GM13977 (cell line): Measurements from ENCODE around the gene VCPKMT.
A peak's percentile ranks its signal among the peaks of the same experiment; 100 is the strongest.

ENCODE experiments used
- DNase-seq: peaks from one replicate; pipeline ENCODE4 v3.0.0; 2012; ENCODE audit warnings: low spot score
- in situ Hi-C: fragments of 300-500 bp; cut with MboI; formaldehyde crosslinking; loops from one replicate; pipeline ENCODE4 v1.12.0; 2022; ENCODE audit warnings: low sequenced_read_pairs, low pct_unique_long_range_greater_than_20kb, mixed read lengths, inconsistent platforms; ENCODE audit not compliant: unreplicated experiment
- TF ChIP-seq, protein P1 (sequence below): IDR thresholded peaks from 2 replicates; pipeline ENCODE4 v1.5.1; 2012; ENCODE audit warnings: mild to moderate bottlenecking, control low read depth; ENCODE audit not compliant: insufficient read depth; ENCODE audit errors: extremely low read depth, missing control alignments

The VCPKMT gene

DNA sequence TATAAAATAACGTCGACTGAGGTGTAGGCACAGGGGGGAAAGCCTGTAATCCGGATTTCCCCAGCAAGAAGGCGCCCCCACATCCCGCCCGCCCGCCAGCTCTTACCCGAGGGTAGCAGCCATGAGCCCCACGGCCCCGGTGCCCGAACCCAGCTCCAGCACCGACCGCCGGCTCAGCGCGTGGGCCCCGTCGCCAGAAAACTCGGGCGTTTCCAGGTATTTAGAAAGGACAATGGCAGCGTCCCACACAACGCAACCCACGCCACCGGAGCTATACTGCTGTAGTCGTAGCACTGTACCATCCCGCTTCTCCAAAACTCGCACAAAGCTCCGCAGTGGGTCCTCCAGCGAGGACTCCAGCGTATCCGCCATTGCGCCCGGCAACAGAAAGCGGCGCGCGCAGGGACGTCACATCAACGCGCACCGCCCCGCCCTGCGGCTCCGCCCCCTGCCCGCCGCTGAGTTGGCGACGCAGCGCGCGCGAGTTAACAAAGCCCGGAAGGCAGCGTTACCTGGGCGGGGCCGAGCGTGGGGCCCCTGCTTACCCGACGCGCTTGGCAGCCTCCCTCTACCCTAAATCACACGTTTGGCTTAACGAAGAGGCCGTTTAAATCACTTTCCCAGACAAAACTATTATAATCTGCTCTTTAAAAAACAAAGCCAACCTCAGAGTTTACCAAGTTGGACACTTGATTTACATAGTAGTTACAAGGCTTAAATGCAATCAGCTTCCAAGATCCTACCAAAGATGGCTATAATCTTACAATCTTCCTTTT is at the start of gene VCPKMT:
TSS of gene VCPKMT (minus strand) at position 392 of the 776 bp plus-strand sequence. CDS start at position 372, 20 bp downstream.
- peak; percentile 92 for DNase-seq
- in situ Hi-C loops: loop anchor here (10.0 to 25.0 kb wide), 2 partner anchors 408 to 479 kb away; partner anchors contain the start of gene DNAAF2
- TF ChIP-seq, protein P1, sequence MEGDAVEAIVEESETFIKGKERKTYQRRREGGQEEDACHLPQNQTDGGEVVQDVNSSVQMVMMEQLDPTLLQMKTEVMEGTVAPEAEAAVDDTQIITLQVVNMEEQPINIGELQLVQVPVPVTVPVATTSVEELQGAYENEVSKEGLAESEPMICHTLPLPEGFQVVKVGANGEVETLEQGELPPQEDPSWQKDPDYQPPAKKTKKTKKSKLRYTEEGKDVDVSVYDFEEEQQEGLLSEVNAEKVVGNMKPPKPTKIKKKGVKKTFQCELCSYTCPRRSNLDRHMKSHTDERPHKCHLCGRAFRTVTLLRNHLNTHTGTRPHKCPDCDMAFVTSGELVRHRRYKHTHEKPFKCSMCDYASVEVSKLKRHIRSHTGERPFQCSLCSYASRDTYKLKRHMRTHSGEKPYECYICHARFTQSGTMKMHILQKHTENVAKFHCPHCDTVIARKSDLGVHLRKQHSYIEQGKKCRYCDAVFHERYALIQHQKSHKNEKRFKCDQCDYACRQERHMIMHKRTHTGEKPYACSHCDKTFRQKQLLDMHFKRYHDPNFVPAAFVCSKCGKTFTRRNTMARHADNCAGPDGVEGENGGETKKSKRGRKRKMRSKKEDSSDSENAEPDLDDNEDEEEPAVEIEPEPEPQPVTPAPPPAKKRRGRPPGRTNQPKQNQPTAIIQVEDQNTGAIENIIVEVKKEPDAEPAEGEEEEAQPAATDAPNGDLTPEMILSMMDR: no peak

DNA sequence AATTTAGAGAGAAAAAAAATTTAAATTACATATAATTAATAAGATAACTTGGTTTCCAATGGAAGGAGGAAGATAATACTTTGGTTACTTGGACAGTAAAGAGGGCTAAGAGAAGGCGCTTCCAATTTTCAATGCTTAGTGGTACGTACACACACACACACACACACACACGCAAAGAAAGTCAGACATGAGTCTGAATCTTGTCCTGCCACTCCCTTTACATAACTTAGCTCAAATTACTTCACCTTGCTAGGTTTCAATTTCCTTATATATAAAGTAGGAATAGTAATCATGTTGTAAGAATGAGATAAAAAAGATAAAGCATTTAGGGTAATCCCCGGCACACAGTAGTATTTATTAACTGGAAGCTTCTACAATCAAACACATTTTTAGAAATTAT is 39.7 kb upstream of the VCPKMT start:
- no peak for DNase-seq
- in situ Hi-C loops: no loop called here
- TF ChIP-seq, protein P1: no peak

DNA sequence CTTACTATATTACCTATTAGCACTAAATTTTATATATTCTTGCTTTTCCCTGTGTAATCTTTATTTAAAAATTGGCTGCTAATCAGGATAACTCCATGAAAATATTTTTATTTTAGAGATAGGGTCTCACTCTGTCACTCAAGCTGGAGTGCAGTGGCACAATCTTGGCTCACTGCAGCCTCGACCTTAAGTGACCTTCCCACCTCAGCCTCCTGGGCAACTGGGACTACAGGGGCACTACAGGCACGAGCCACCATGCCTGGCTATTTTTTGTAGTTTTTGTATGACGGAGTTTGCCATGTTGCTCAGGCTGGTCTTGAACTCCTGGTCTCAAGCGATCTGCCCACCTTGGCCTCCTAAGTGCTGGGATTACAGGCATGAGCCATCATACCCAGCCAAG is 32.4 kb upstream of the VCPKMT start:
- TF ChIP-seq, protein P1: no peak
- in situ Hi-C loops: no loop called here
- DNase-seq: no peak

DNA sequence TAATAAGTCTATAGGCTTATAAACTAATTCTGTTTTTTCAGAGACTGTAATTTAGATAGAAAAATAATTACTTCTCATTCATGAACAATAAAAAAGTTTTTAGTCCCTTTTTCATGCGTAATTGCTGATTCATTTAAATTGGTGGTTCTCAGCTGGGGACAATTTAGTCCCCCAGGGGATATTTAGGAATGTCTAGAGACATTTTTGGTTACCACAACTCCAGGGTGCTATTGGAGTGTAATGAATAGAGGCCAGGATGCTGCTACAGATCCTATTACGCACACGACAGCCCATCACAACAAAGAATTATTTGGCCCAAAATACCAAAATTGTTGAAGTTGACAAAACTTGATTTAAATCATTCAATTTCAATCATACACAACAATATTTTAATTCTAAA is 22.8 kb upstream of the VCPKMT start:
- TF ChIP-seq, protein P1: no peak
- no peak for DNase-seq
- in situ Hi-C loops: no loop called here

DNA sequence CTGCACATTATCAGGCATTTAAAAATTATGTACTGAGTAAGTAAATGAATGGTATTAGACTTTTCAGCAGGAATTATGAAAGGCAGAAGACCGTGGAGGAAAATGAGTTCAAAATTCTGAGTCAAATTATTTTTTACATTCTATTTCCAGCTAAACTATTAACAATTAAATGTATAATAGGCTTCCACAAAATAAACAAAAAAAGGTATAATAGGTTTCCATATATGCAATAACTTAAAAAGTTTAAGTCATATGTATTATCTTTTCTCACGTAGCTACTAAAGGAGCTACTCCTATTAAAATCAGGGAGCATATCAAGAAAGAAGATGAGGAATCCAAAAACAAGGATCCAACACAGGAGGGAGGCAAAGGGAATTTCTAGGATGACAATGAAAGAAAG is 11.4 kb upstream of the VCPKMT start:
- in situ Hi-C loops: no loop called here
- TF ChIP-seq, protein P1: no peak
- DNase-seq: no peak

DNA sequence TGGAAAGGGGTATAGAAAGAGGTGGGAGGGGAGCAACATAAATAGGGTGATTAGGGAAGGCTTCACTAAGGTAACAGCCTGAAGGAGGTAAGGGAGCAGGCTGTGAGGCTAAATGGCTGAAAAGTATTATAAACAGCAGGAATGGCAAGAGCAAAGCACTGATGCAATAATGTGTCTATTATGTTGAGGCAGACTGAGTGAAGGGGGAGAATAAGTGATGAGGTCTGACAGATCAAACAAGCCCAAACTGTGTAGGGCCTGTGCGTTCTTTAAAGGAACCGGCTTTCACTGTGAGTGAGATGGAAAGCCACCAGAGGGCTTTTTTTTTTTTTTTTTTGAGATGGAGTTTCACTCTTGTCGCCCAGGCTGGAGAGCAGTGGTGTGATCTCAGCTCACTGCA is 6.7 kb upstream of the VCPKMT start:
- TF ChIP-seq, protein P1: no peak
- in situ Hi-C loops: loop anchor here (25.0 kb wide), 1 partner anchor 486 kb away; the partner anchor contains the start of gene DNAAF2
- no peak for DNase-seq
